Parathyroid adenoma (tissue), 2 donors: ENCODE measurements around the gene HAL.

ENCODE experiments used
- H2AFZ ChIP-seq: fragments of 300-600 bp; sonication (generic); one replicate; pipeline ENCODE4 v1.7.0; 2017; ENCODE audit warnings: antibody characterized with exemption, mild to moderate bottlenecking
- H3K27ac ChIP-seq: fragments of 300-600 bp; sonication (generic); one replicate; pipeline ENCODE4 v1.7.0; 2017
- H3K27me3 ChIP-seq: fragments of 300-600 bp; sonication (generic); one replicate; pipeline ENCODE4 v1.7.0; 2017; ENCODE audit warnings: low read length; ENCODE audit not compliant: control insufficient read depth, insufficient read depth
- H3K36me3 ChIP-seq: fragments of 300-600 bp; sonication (generic); one replicate; pipeline ENCODE4 v1.7.0; 2017; ENCODE audit warnings: low read length; ENCODE audit not compliant: control insufficient read depth, insufficient read depth
- H3K4me1 ChIP-seq: fragments of 300-600 bp; sonication (generic); one replicate; pipeline ENCODE4 v1.7.0; 2017; ENCODE audit warnings: control low read depth
- H3K4me2 ChIP-seq: fragments of 300-600 bp; sonication (generic); one replicate; pipeline ENCODE4 v1.7.0; 2017; ENCODE audit warnings: low read length
- H3K4me3 ChIP-seq: fragments of 300-600 bp; sonication (generic); one replicate; pipeline ENCODE4 v1.7.0; 2017; ENCODE audit warnings: low read depth, low read length
- H3K79me2 ChIP-seq: fragments of 300-600 bp; sonication (generic); one replicate; pipeline ENCODE4 v1.7.0; 2017; ENCODE audit warnings: control low read depth
- H3K9ac ChIP-seq: fragments of 300-600 bp; sonication (generic); one replicate; pipeline ENCODE4 v1.7.0; 2017; ENCODE audit warnings: mild to moderate bottlenecking
- H3K9me3 ChIP-seq: fragments of 300-600 bp; sonication (generic); one replicate; pipeline ENCODE4 v1.7.0; 2017; ENCODE audit warnings: low read length; ENCODE audit not compliant: control insufficient read depth
- CTCF ChIP-seq: fragments of 300-600 bp; sonication (generic); IDR thresholded peaks from one replicate; pipeline ENCODE4 v1.7.0; 2017; ENCODE audit warnings: antibody characterized with exemption, mild to moderate bottlenecking
- donor health status: primary hyperparathyroidism.

HAL gene

GRCh38 chr12:95998611-95999286 lies 2.6 kb upstream of the HAL start:
- Histone ChIP-seq H3K4me1 (no peaks in the 10 kb centered on the region), H3K9me3 (no peaks in the 10 kb centered on the region), H2AFZ (no peak overlapping the region), H3K27me3 (no peaks in the 10 kb centered on the region), H3K36me3 (peaks cover 3% of the 10 kb centered on the region), H3K4me2 (no peak overlapping the region), H3K27ac (no peak overlapping the region), H3K79me2 (no peaks in the 10 kb centered on the region), H3K4me3 (no peak overlapping the region), H3K9ac (no peak overlapping the region)
- peak; percentile 62 for TF ChIP-seq CTCF

GRCh38 chr12:95997911-95998510 lies 1.9 kb upstream of the HAL start:
- Histone ChIP-seq H3K79me2 (no peaks in the 10 kb centered on the region), H3K4me3 (no peak overlapping the region), H3K4me2 (no peak overlapping the region), H3K36me3 (peaks cover 3% of the 10 kb centered on the region), H3K27ac (no peak overlapping the region), H3K9ac (no peak overlapping the region), H3K4me1 (no peaks in the 10 kb centered on the region), H3K27me3 (no peaks in the 10 kb centered on the region), H2AFZ (no peak overlapping the region), H3K9me3 (no peaks in the 10 kb centered on the region)
- TF ChIP-seq CTCF, result no peak

GRCh38 chr12:95997276-95997675 lies 1.1 kb upstream of the HAL start:
- no peak for TF ChIP-seq CTCF
- Histone ChIP-seq H3K27ac (no peak overlapping the region), H3K9ac (no peak overlapping the region), H3K9me3 (no peaks in the 10 kb centered on the region), H3K79me2 (no peaks in the 10 kb centered on the region), H3K4me2 (no peak overlapping the region), H3K4me3 (no peak overlapping the region), H3K4me1 (no peaks in the 10 kb centered on the region), H3K36me3 (peaks cover 3% of the 10 kb centered on the region), H3K27me3 (no peaks in the 10 kb centered on the region), H2AFZ (no peak overlapping the region)

- Histone ChIP-seq H3K4me2 (no peak overlapping the region), H3K36me3 (no peaks in the 10 kb centered on the region), H3K79me2 (no peaks in the 10 kb centered on the region), H3K9me3 (no peaks in the 10 kb centered on the region), H3K9ac (no peak overlapping the region), H2AFZ (no peak overlapping the region), H3K27ac (no peak overlapping the region), H3K4me1 (no peaks in the 10 kb centered on the region), H3K27me3 (no peaks in the 10 kb centered on the region), H3K4me3 (no peak overlapping the region)
- TF ChIP-seq CTCF, result no peak
Observed at GRCh38 chr12:95995238-95996031, 709 bp downstream of the HAL start.
